Fibroblast of lung (primary cell): ENCODE measurements around the gene NDUFAF2. TPM values are rescaled to one million over a fixed set of nuclear protein-coding genes. Genes with fewer than 3 reads are reported as not detected.

Source experiments
- DNase-seq, 2 donors: peaks; one replicate each; pipeline versions ENCODE4 v3.0.0 to v3.0.0-alpha.2; 2010; ENCODE audit warnings: low read depth in 2 of 2
- H2AFZ ChIP-seq: 2 replicates; pipeline ENCODE4 v1.5.1; 2012; ENCODE audit warnings: low read length, control low read depth, inconsistent platforms
- H3K27ac ChIP-seq: 2 replicates; pipeline ENCODE4 v1.5.1; 2011; ENCODE audit warnings: low read length, control low read depth; ENCODE audit not compliant: insufficient read depth
- H3K27me3 ChIP-seq: 2 replicates; pipeline ENCODE4 v1.5.1; 2011; ENCODE audit warnings: mild to moderate bottlenecking, low read length; ENCODE audit not compliant: control insufficient read depth, insufficient read depth
- H3K36me3 ChIP-seq: 2 replicates; pipeline ENCODE4 v1.5.1; 2011; ENCODE audit warnings: low read length; ENCODE audit not compliant: control insufficient read depth, insufficient read depth
- H3K4me1 ChIP-seq: 2 replicates; pipeline ENCODE4 v1.5.1; 2011; ENCODE audit warnings: low read length; ENCODE audit not compliant: control insufficient read depth, insufficient read depth; ENCODE audit errors: extremely low read depth
- H3K4me2 ChIP-seq: 2 replicates; pipeline ENCODE4 v1.5.1; 2011; ENCODE audit warnings: low read length, control low read depth; ENCODE audit not compliant: insufficient read depth; ENCODE audit errors: extremely low read depth
- H3K4me3 ChIP-seq, 4 experiments: fragments of 200-600 bp in 1 of 4; sonication (generic) in 1 of 4; replicated peaks in 1 of 4; 2 replicates each; pipeline ENCODE4 v1.5.1; 2011 to 2016; ENCODE audit warnings: low read length in 4 of 4, low read depth in 3 of 4, mild to moderate bottlenecking in 3 of 4, control low read depth in 2 of 4, inconsistent platforms in 1 of 4, mixed read lengths in 1 of 4; ENCODE audit not compliant: insufficient read depth in 1 of 4; ENCODE audit errors: control extremely low read depth in 1 of 4
- H3K79me2 ChIP-seq: 2 replicates; pipeline ENCODE4 v1.5.1; 2012; ENCODE audit warnings: mild to moderate bottlenecking, low read length, inconsistent platforms; ENCODE audit not compliant: control insufficient read depth, insufficient read depth
- H3K9ac ChIP-seq: 2 replicates; pipeline ENCODE4 v1.5.1; 2011; ENCODE audit warnings: mild to moderate bottlenecking, low read length, control low read depth; ENCODE audit not compliant: insufficient read depth
- H3K9me3 ChIP-seq: 2 replicates; pipeline ENCODE4 v1.5.1; 2012; ENCODE audit warnings: low read depth, low read length; ENCODE audit not compliant: control insufficient read depth, insufficient read depth
- H4K20me1 ChIP-seq: 2 replicates; pipeline ENCODE4 v1.5.1; 2011; ENCODE audit warnings: low read length; ENCODE audit not compliant: control insufficient read depth, insufficient read depth; ENCODE audit errors: extremely low read depth
- CTCF ChIP-seq, 2 donors: IDR thresholded peaks in 1 of 2; conservative IDR thresholded peaks in 1 of 2; 1 replicate in 1 of 2; 2 replicates in 1 of 2; pipeline ENCODE4 v1.5.1; 2011 to 2012; ENCODE audit warnings: low read length in 2 of 2, control low read depth in 1 of 2, inconsistent platforms in 1 of 2, low read depth in 1 of 2, mild to moderate bottlenecking in 1 of 2
- EZH2 ChIP-seq: IDR thresholded peaks from 2 replicates; pipeline ENCODE4 v1.5.1; 2012; ENCODE audit warnings: low read length, control low read depth, mild to moderate bottlenecking; ENCODE audit errors: missing control alignments
- polyA plus RNA-seq, 2 donors: library from polyadenylated mRNA; depleted of rRNA in 1 of 2; stranded (reverse) in 1 of 2; unstranded in 1 of 2; fragments of >200 nt; gene quantifications; 2 replicates each; pipeline ENCODE4 v1.2.1, GENCODE V29; 2011 to 2012; ENCODE audit warnings: missing spikeins in 1 of 2
- total RNA-seq: library from RNA; depleted of rRNA; stranded (reverse); fragments of >200 nt; gene quantifications from 2 replicates; pipeline ENCODE4 v1.2.1, GENCODE V29; 2014

Gene NDUFAF2
- total and polyA plus RNA-seq, 2 donors (not counting 1 experiment from before 2014, with no cell fraction given), result 30.9 to 53.2 TPM

GRCh38 chr5:61176631-61177030, 231.6 kb downstream of the NDUFAF2 start:
- Histone ChIP-seq H3K9ac (no peak overlapping the region), H3K9me3 (no peaks in the 10 kb centered on the region), H3K4me2 (no peak overlapping the region), H3K79me2 (no peaks in the 10 kb centered on the region), H2AFZ (no peak overlapping the region), H3K4me3 (no peak overlapping the region), H3K27ac (no peak overlapping the region), H3K36me3 (no peaks in the 10 kb centered on the region), H3K27me3 (no peaks in the 10 kb centered on the region), H3K4me1 (no peaks in the 10 kb centered on the region), H4K20me1 (no peaks in the 10 kb centered on the region)
- no peak for DNase-seq
- TF ChIP-seq EZH2 (no peak), CTCF (conservative IDR thresholded peaks at IDR 0.05 in 1 of 2, IDR thresholded peaks at IDR 0.05 in 1 of 2; ENCODE audit: low read depth in 1 of 2, low read length in 2 of 2) (no peak)

GRCh38 chr5:61177070-61177469, 232.1 kb downstream of the NDUFAF2 start:
- Histone ChIP-seq H3K4me3 (no peak overlapping the region), H3K36me3 (no peaks in the 10 kb centered on the region), H4K20me1 (no peaks in the 10 kb centered on the region), H3K9me3 (no peaks in the 10 kb centered on the region), H3K4me2 (no peak overlapping the region), H3K4me1 (no peaks in the 10 kb centered on the region), H2AFZ (no peak overlapping the region), H3K27ac (no peak overlapping the region), H3K9ac (no peak overlapping the region), H3K27me3 (no peaks in the 10 kb centered on the region), H3K79me2 (no peaks in the 10 kb centered on the region)
- DNase-seq, result no peak
- TF ChIP-seq CTCF (conservative IDR thresholded peaks at IDR 0.05 in 1 of 2, IDR thresholded peaks at IDR 0.05 in 1 of 2; ENCODE audit: low read depth in 1 of 2, low read length in 2 of 2) (no peak), EZH2 (no peak)

- no peaks in the 10 kb centered on the region for H4K20me1 ChIP-seq
- H2AFZ ChIP-seq, result no peak overlapping the region
- H3K4me2 ChIP-seq, result no peak overlapping the region
- H3K27me3 ChIP-seq, result no peaks in the 10 kb centered on the region
- H3K36me3 ChIP-seq, result no peaks in the 10 kb centered on the region
- no peak overlapping the region for H3K27ac ChIP-seq
- no peak for DNase-seq
- TF ChIP-seq CTCF (conservative IDR thresholded peaks at IDR 0.05 in 1 of 2, IDR thresholded peaks at IDR 0.05 in 1 of 2; ENCODE audit: low read depth in 1 of 2, low read length in 2 of 2) (no peak), EZH2 (no peak)
- H3K4me1 ChIP-seq, result no peaks in the 10 kb centered on the region
- no peaks in the 10 kb centered on the region for H3K79me2 ChIP-seq
- H3K9me3 ChIP-seq, result no peaks in the 10 kb centered on the region
- no peak overlapping the region for H3K4me3 ChIP-seq
- H3K9ac ChIP-seq, result no peak overlapping the region
Observed at GRCh38 chr5:61177716-61178115, 232.7 kb downstream of the NDUFAF2 start.
